ENCODE data around the gene TSNAX.
"Not testable (repeated sequence)": the region's sequence is repeated elsewhere in the genome, so short reads cannot be mapped to it uniquely, and the experiment has no call there.

The TSNAX gene

DNA sequence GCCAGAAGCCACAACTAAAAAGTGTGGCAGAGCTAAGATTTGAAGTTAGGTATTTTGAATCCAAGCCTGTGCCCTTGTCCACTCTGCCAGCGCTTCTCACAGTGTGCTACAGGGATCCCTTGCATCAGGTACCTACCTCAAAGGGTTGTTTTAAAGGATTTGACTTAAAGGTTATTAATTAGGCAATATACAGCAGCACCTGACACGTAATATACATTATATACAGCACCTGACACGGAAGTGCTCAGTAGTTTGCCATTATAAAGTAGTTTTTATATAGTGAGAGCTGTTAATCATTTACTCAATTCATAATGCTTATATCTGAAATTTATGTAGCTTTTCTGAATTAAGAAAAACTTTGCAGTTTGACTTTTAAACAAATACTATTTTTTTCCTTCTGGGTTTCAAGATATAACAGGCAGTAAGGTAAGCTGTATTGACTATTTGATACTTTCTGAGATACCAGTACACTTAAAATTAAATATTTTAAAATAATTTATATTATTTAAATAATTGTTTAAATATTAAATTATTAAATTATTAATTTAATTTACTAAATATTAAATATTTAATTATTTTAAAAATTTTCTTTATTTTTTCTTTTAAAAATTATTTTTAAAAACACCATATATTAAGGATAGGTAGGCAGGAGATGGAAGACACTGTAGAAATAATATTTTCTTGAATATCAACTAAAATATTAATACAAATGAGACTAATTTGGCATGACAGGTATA, 33.3 kb downstream of the TSNAX start:
- no peak for DNase-seq (ENCODE audit: low read depth)

- DNase-seq (ENCODE audit: low read depth) = no peak
Measured at GRCh38 chr1:231563247-231563646, 34.8 kb downstream of the TSNAX start.

GRCh38 chr1:231564373-231564772, 35.9 kb downstream of the TSNAX start:
- DNase-seq (ENCODE audit: low read depth) = no peak

DNA sequence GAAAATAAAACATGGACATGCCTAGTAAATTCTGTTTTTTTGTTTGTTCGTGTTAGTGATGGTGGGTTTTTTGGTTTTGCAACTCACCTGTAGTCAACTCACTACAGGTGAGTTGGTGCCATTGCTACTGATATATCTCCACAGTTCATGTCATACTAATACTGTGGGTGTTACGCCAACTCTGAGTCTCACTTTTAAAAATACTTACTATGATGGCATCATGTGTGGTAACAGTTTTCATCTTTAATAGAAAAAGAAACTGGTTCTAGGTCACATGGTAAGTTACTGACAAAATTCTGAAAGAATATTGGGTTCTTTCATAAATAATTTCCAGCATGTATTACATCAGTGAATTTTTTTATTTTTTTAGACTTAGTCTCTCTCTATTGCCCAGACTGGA, 38.0 kb downstream of the TSNAX start:
- no peak for DNase-seq (ENCODE audit: low read depth)

- DNase-seq (ENCODE audit: low read depth) = not testable (repeated sequence)
Measured at GRCh38 chr1:231570262-231570661, 41.8 kb downstream of the TSNAX start.

GRCh38 chr1:231571904-231572303, 43.4 kb downstream of the TSNAX start:
- DNase-seq (ENCODE audit: low read depth) = no peak

DNA sequence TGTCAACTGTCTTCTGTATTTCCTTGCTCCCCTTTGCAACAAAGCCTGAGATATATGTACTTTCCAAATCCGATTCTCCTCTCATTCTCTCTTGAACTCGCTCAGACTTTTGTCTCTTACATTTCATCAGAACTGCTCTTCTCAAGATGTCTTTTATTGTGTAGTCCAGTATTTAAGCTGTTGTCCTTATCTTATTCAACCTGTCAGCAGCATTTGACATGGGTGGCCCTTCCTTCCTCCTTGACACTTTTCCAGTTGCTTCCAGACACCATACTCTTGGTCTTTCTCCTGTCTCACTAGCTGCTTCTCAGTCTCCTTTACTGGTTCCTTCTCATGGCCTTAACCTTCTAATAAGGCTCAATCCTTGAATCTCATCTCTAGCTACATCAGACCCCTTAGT, 47.0 kb downstream of the TSNAX start:
- no peak for DNase-seq (ENCODE audit: low read depth)

GRCh38 chr1:231576804-231577718, 48.6 kb downstream of the TSNAX start:
- DNase-seq (ENCODE audit: low read depth) = no peak

DNA sequence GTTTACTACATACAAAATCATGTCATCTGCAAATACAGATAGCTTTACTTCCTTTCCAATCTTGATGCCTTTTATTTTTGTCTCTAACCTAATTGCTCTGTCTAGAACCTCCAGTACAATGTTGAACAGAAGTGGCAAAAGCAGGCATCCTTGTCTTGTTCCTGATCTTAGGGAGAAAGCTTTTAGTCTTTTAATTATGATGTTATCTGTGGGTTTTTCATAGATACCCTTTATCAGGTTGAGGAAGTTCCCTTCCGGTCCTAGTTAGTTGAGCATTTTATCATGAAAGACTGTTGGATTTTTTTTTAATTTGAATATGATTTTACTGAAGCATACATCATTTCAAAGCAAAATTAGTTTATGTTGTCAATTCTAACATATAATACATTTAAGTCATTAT, 52.4 kb downstream of the TSNAX start:
- DNase-seq (ENCODE audit: low read depth) = no peak

DNA sequence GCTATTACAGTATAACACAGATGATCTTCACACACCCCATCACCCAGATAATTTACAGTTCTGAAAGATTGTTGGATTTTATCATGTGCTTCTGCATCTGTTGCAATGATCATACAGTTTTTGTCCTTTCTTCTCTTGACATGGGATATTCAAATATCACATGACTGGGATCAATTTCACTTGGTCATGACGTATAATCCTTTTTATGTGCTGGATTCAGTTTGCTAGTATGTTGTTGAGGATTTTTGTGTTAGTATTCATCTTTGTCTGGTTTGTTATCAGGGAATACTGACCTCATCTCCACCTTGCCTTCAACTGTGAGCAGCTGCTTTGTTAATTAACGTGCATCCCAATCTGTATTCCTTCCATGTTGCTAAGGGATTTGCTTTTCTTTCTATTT, 53.4 kb downstream of the TSNAX start:
- DNase-seq (ENCODE audit: low read depth) = no peak

DNA sequence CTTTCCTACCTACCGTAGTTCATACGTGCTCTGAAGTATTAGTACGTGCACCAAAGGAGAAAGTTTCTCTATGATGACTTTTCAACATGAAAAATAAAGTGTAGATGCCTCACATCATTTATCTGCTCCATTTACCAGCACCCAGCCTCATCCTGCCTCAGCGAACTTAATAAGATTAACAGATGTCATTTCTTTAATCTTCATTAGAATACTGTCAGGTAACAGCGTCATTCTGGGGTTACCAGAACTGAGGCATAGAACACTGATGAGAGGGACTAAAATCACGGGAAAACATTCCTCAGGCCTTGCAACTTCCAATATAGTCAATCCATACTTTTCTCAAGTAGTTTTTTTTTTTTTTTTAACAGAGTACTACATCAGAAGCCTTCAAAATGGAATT, 54.9 kb downstream of the TSNAX start:
- no peak for DNase-seq (ENCODE audit: low read depth)

DNA sequence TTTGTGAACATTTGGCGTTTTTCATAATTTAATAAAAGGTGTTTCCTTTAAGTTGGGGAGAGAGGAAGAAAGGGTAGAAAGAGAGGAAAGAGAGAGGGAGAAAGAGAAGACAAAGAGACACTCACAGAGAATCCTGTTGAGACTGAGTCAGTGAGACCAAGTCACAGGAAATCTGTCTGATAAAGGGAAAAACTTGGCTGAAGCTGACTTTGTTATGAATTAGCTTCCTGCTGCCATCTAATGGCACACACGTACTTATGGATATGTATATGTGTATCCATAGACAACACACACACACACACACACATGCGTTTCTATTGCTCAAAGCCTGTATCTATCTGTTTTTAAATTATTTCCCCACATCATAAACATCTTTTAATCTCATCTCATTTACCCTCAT, 55.6 kb downstream of the TSNAX start:
- DNase-seq (ENCODE audit: low read depth) = no peak

DNA sequence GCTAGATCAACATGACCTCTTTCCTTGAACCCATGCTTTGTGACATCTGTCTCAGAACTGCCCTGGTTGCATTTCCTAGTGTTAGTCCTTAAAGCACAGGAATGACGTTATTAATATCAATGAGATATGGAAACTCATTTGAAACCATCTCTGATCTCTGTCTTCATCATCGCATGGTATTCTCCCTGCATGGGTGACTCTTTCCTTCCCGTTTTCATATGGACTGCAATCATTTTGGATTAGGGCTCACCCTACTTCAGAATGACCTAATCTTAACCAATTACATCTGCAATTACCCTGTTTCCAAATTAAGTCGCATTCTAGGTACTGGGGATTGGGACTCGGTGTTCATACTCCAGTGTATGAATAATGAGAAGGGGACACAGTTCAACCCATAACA, 56.5 kb downstream of the TSNAX start:
- no peak for DNase-seq (ENCODE audit: low read depth)

- DNase-seq (ENCODE audit: low read depth) = no peak
Measured at GRCh38 chr1:231590453-231591198, 62.2 kb downstream of the TSNAX start.

GRCh38 chr1:231591466-231591865, 63.0 kb downstream of the TSNAX start:
- DNase-seq (ENCODE audit: low read depth) = no peak

- no peak for DNase-seq (ENCODE audit: low read depth)
Measured at GRCh38 chr1:231592809-231593208, 64.3 kb downstream of the TSNAX start.

GRCh38 chr1:231593264-231593663, 64.8 kb downstream of the TSNAX start:
- DNase-seq (ENCODE audit: low read depth) = not testable (repeated sequence)

DNA sequence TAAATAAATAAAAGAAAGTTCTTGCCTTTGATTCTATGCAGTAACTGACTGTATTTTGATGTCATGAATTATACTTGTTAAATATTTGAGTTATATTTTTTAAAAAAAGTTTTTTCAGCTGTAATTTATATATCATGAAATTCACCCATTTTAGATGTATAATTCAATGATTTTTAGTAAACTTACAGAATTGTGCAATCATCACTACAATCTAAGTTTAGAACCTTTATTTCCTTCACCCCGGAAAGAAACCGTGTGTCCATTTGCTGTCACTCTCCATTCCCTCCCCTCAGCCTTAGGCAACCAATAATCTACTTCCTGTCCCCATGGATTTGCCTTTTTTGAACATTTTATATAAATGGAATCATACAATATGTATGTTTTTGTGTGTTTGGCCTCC, 65.7 kb downstream of the TSNAX start:
- DNase-seq (ENCODE audit: low read depth) = no peak

DNA sequence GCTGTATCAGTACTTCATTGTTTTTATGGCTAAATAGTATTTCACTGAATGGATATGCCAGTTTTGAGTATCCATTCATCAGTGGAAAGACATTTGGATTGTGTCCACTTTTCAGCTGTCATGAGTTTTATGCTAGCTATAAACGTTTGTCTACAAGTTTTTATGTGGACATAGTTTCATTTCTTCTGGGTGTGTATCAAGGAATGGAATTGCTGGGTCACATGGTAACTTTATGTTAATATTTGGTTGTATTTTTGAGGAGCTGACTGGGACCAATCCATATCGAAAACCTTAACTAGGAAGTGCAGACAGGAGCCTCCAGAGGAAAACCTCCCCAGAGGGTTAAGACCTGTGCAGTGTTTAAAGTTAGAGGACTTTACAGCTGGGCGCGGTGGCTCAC, 66.3 kb downstream of the TSNAX start:
- DNase-seq (ENCODE audit: low read depth) = no peak

GRCh38 chr1:231596337-231596791, 67.9 kb downstream of the TSNAX start:
- no peak for DNase-seq (ENCODE audit: low read depth)

DNA sequence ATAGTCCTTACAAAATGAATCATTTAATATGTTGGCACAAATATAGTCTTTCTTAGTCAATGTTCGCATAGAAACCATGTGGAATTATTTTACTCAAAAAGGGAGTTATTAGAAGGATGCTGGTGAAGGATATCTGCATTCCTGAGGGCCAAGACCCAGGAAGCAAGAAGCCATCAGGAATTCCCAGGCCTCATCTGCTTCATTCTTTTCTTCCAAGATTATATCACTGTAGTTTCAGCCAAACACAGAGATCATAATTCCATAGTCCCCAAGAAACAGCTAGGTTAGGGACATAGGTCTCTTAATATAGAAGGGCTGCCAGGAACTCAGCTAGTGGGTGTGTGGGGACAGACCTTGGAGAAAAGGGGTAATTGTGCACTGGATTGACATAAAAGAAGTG, 69.5 kb downstream of the TSNAX start:
- DNase-seq (ENCODE audit: low read depth) = no peak

- DNase-seq (ENCODE audit: low read depth) = no peak
Measured at GRCh38 chr1:231600458-231600976, 72.0 kb downstream of the TSNAX start.

Measured in activated T-helper 1 cell treated with Interleukin-2 at 50 U/mL for 16 hours (primary cell).